ENCODE data around the gene COA8. TPM values are rescaled to one million over a fixed set of nuclear protein-coding genes. Genes with fewer than 3 reads are reported as not detected.

Gene COA8
- total RNA-seq, 1 donor from 2014 or later: 45.2 TPM

GRCh38 chr14:103550451-103551337 lies 12.1 kb upstream of the COA8 start:
- DNase-seq (ENCODE audit: low spot score): no peak
- H3K27me3 Mint-ChIP-seq (ENCODE audit: unreplicated experiment): peaks cover 14% of the 10 kb centered on the region
- no peak overlapping the region for H3K4me3 Mint-ChIP-seq (ENCODE audit: unreplicated experiment)
- peaks cover 4% of the 10 kb centered on the region for H3K4me1 Mint-ChIP-seq (ENCODE audit: unreplicated experiment)
- TF ChIP-seq, protein P1, sequence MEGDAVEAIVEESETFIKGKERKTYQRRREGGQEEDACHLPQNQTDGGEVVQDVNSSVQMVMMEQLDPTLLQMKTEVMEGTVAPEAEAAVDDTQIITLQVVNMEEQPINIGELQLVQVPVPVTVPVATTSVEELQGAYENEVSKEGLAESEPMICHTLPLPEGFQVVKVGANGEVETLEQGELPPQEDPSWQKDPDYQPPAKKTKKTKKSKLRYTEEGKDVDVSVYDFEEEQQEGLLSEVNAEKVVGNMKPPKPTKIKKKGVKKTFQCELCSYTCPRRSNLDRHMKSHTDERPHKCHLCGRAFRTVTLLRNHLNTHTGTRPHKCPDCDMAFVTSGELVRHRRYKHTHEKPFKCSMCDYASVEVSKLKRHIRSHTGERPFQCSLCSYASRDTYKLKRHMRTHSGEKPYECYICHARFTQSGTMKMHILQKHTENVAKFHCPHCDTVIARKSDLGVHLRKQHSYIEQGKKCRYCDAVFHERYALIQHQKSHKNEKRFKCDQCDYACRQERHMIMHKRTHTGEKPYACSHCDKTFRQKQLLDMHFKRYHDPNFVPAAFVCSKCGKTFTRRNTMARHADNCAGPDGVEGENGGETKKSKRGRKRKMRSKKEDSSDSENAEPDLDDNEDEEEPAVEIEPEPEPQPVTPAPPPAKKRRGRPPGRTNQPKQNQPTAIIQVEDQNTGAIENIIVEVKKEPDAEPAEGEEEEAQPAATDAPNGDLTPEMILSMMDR (IDR thresholded peaks at IDR 0.05; ENCODE audit: unreplicated experiment): no peak
- H3K27ac Mint-ChIP-seq (ENCODE audit: unreplicated experiment): no peak overlapping the region
- H3K9me3 Mint-ChIP-seq (ENCODE audit: unreplicated experiment): no peaks in the 10 kb centered on the region
- H3K36me3 Mint-ChIP-seq (ENCODE audit: low read depth, unreplicated experiment): peaks cover 11% of the 10 kb centered on the region

DNA sequence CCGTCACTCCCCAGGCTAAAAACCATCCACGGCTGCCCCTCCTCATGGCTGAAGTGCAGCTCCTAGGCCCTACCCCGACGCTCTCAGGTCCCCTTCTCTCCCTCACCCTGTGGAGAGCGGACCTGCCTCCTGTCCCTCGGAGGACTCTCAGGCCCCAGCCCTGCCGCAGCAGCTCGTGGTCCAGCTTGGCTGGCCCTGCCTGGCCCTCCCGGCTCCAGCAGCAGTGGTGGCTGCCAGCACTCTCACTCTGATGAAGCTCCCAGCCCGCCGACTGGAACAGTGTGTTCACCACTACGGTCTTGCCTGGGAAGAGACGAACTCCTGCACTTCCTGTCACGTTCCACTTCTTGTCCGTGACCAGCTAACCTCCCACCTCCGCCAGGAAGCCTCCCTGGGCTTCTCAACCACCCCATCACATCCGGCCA lies 11.4 kb upstream of the COA8 start:
- no peak for DNase-seq (ENCODE audit: low spot score)
- Mint-ChIP-seq H3K27ac (ENCODE audit: unreplicated experiment) (no peak overlapping the region), H3K27me3 (ENCODE audit: unreplicated experiment) (peaks cover 12% of the 10 kb centered on the region), H3K4me3 (ENCODE audit: unreplicated experiment) (peak overlapping the region; percentile 73), H3K9me3 (ENCODE audit: unreplicated experiment) (no peaks in the 10 kb centered on the region), H3K4me1 (ENCODE audit: unreplicated experiment) (peaks cover 4% of the 10 kb centered on the region), H3K36me3 (ENCODE audit: low read depth, unreplicated experiment) (peaks cover 11% of the 10 kb centered on the region)
- TF ChIP-seq, protein P1 (IDR thresholded peaks at IDR 0.05; ENCODE audit: unreplicated experiment): no peak

GRCh38 chr14:103552011-103552845 lies 10.5 kb upstream of the COA8 start:
- Mint-ChIP-seq H3K4me3 (ENCODE audit: unreplicated experiment) (no peak overlapping the region), H3K27me3 (ENCODE audit: unreplicated experiment) (peaks cover 10% of the 10 kb centered on the region), H3K9me3 (ENCODE audit: unreplicated experiment) (no peaks in the 10 kb centered on the region), H3K4me1 (ENCODE audit: unreplicated experiment) (peaks cover 4% of the 10 kb centered on the region), H3K27ac (ENCODE audit: unreplicated experiment) (no peak overlapping the region), H3K36me3 (ENCODE audit: low read depth, unreplicated experiment) (peaks cover 11% of the 10 kb centered on the region)
- DNase-seq (ENCODE audit: low spot score): no peak
- TF ChIP-seq, protein P1 (IDR thresholded peaks at IDR 0.05; ENCODE audit: unreplicated experiment): no peak

GRCh38 chr14:103552846-103553210 lies 9.9 kb upstream of the COA8 start:
- Mint-ChIP-seq H3K4me1 (ENCODE audit: unreplicated experiment) (peaks cover 4% of the 10 kb centered on the region), H3K9me3 (ENCODE audit: unreplicated experiment) (no peaks in the 10 kb centered on the region), H3K27ac (ENCODE audit: unreplicated experiment) (no peak overlapping the region), H3K27me3 (ENCODE audit: unreplicated experiment) (peaks cover 8% of the 10 kb centered on the region), H3K4me3 (ENCODE audit: unreplicated experiment) (no peak overlapping the region), H3K36me3 (ENCODE audit: low read depth, unreplicated experiment) (peaks cover 11% of the 10 kb centered on the region)
- no peak for DNase-seq (ENCODE audit: low spot score)
- TF ChIP-seq, protein P1 (IDR thresholded peaks at IDR 0.05; ENCODE audit: unreplicated experiment): no peak
